NT2/D1 (cell line): Measurements from ENCODE around the gene JMJD7.

Experiments used
- SUZ12 ChIP-seq: IDR thresholded peaks from 2 replicates; pipeline ENCODE4 v1.6.1; 2011; ENCODE audit not compliant: insufficient read length, insufficient read depth; ENCODE audit errors: extremely low read depth
- YY1 ChIP-seq: IDR thresholded peaks from 2 replicates; pipeline ENCODE4 v1.6.1; 2011; ENCODE audit not compliant: insufficient read length, insufficient read depth
- ZNF274 ChIP-seq: IDR thresholded peaks from 2 replicates; pipeline ENCODE4 v1.6.1; 2011; ENCODE audit warnings: mild to moderate bottlenecking, low read depth, low read length

- no peak for TF ChIP-seq YY1
- TF ChIP-seq ZNF274 = no peak
- TF ChIP-seq SUZ12 = no peak
Observed at GRCh38 chr15:41865490-41866055, 37.7 kb downstream of the JMJD7 start.
